ENCODE results near the gene RPL38.
"Not testable (repeated sequence)": the region's sequence is repeated elsewhere in the genome, so short reads cannot be mapped to it uniquely, and the experiment has no call there.

DNA sequence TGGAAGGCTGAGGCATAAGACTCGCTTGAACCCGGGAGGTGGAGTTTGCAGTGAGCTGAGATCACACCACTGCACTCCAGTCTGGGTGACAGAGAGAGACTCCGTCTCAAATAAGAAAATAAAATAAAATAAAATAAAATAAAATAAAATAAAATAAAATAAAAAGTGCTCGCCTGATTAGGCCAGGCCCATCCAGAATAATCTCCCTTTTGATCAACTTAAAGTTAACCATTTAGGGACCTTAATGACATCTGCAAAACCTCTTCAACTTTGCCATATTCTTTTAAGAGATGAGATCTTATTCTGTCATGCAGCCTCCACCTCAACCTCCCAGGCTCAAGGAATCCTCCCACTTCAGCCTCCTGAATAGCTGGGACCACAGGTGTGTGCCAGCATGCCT, 14.8 kb upstream of the RPL38 start:
- not testable (repeated sequence) for TF ChIP-seq POLR2A, TAF1, POLR2AphosphoS5, SPI1, POU2F2 (IDR thresholded peaks at IDR 0.05; ENCODE audit: low read depth, low read length)
